ENCODE results near the gene ETV3.

The ETV3 gene

DNA sequence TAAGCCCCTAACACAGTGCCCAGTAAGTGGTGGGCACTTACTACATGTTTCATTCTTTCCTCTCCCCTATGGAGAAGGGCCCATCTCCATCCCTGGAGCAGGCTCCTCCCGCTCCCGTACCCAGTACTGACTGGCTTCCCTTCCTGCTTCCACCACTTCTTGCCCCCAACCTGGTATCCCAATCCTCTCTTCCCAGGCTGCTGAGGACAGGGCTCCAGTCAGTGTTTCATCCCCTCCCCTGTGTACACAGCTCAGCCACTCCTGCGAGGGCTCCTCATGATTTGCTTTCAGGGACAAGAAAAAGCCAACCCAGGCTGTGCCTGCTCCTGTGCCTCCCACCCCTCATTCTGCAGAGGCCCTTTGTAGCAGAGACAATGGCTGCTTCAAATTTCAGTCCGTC, 20.8 kb upstream of the ETV3 start:
- in situ Hi-C loops (cut with MboI; ENCODE audit: low sequenced_read_pairs, unreplicated experiment) = no loop called here
- TF ChIP-seq, protein P1, sequence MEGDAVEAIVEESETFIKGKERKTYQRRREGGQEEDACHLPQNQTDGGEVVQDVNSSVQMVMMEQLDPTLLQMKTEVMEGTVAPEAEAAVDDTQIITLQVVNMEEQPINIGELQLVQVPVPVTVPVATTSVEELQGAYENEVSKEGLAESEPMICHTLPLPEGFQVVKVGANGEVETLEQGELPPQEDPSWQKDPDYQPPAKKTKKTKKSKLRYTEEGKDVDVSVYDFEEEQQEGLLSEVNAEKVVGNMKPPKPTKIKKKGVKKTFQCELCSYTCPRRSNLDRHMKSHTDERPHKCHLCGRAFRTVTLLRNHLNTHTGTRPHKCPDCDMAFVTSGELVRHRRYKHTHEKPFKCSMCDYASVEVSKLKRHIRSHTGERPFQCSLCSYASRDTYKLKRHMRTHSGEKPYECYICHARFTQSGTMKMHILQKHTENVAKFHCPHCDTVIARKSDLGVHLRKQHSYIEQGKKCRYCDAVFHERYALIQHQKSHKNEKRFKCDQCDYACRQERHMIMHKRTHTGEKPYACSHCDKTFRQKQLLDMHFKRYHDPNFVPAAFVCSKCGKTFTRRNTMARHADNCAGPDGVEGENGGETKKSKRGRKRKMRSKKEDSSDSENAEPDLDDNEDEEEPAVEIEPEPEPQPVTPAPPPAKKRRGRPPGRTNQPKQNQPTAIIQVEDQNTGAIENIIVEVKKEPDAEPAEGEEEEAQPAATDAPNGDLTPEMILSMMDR (IDR thresholded peaks at IDR 0.05; ENCODE audit: borderline replicate concordance, control extremely low read depth, extremely low read depth, insufficient read depth, missing control alignments) = no peak
- DNase-seq (ENCODE audit: low spot score) = no peak

DNA sequence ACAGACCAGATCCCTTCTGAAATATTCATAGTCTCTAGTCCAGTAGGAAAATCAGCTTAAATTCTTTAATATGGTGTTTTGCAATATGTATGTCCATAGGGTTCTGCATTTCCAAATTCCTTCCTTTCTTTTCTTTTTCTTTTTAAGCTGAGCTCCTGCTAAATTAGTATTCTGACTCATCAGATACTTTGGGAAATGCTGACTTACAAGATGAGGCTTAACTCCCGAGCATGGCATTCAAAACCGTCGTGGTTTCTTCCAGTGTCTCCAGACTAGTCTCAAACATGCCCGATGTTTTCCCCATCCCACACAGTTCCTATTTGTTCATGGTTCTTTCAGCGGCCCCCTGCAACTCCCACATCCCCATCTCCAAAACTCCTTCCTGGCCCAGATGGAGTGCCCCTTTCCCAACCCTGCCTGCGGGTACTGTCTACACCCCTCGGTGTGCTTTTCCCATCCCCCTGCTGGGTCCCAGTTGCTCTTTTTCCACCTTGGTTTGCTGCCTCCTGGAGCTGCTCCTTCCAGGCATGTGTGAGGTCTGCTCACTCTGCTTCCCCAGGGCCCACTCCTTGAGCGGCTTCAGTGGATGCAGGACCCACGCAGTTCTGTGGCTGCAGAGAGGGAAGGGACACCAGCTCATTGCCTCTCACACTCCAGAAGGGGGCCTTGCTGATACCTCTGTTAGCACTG, 19.5 kb upstream of the ETV3 start:
- DNase-seq (ENCODE audit: low spot score) = no peak
- TF ChIP-seq, protein P1 (IDR thresholded peaks at IDR 0.05; ENCODE audit: borderline replicate concordance, control extremely low read depth, extremely low read depth, insufficient read depth, missing control alignments) = no peak
- in situ Hi-C loops (cut with MboI; ENCODE audit: low sequenced_read_pairs, unreplicated experiment) = no loop called here

DNA sequence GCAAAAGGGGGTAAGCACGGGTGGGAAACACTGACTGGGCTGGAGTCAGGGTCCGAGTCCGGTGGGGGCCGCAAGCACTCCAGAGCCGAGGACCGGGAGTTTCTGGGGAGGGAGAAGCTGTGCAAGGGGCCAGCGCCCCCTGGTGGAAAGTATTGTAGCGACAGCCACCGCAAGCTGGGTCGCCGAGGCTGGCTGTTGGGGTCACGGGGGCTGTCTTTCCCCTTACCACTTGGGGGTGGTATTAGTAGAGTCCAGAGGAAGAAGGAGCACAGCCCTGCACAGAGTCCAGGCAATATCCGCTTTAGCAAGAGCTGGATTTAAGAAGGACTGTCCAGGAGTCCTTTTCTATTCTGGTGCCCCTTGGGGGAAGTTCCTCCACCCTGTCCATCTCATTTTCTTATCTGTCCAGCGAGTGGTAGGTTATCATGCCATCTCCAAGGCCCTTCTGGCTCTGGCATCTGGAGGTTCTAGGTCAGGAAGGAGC, 17.9 kb upstream of the ETV3 start:
- in situ Hi-C loops (cut with MboI; ENCODE audit: low sequenced_read_pairs, unreplicated experiment) = no loop called here
- TF ChIP-seq, protein P1 (IDR thresholded peaks at IDR 0.05; ENCODE audit: borderline replicate concordance, control extremely low read depth, extremely low read depth, insufficient read depth, missing control alignments) = peak; percentile 86
- peak; percentile 81 for DNase-seq (ENCODE audit: low spot score)

DNA sequence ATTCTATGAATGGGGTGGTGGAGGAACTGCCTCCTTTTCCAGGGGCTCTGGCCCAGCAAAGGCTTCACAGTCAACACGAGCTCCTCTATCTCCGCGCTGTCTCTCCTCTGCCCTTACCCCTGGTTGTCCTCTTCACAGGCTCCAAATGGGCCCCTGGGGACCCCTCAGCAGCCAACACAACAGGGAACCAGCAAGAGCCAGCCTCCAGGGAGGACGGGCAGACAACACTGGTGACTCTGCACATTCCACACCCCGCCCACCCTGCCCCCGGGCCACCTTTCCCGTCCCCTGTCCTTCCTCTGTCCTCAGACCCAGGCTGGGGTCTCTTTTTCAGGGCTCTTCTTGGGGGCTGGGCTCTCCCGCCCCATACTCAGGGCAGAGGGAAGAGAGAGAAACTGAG, 17.5 kb upstream of the ETV3 start:
- DNase-seq (ENCODE audit: low spot score) = no peak
- TF ChIP-seq, protein P1 (IDR thresholded peaks at IDR 0.05; ENCODE audit: borderline replicate concordance, control extremely low read depth, extremely low read depth, insufficient read depth, missing control alignments) = no peak
- in situ Hi-C loops (cut with MboI; ENCODE audit: low sequenced_read_pairs, unreplicated experiment) = no loop called here

DNA sequence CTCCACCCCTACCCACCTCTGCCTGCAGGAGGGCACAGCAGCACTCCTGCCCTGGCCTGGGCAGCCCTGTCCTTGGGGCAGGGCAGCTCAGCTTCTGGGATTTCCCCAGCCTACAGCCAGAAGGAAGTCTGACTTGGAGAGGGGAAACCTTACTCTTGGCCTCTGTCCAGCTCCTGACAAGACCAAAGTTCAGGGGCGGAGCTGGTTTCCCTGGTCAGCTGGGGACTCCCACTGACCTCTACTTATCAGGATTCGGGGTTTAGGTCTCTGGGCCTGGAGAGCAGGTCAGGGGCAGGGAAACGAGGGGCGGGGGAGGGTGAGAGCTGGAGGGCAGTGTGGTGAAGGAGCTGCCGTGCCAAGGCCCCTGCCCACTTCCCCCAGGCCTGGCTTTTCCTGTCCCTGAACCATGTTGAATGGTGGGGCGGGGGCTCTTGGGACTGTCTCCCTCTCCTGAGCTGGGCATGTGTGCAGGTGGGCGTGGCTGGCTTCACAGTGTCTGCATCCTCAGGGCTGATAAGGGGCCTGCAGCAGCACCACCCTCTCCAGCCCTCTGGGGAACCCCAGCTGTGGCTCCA, 16.8 kb upstream of the ETV3 start:
- TF ChIP-seq, protein P1 (IDR thresholded peaks at IDR 0.05; ENCODE audit: borderline replicate concordance, control extremely low read depth, extremely low read depth, insufficient read depth, missing control alignments) = no peak
- in situ Hi-C loops (cut with MboI; ENCODE audit: low sequenced_read_pairs, unreplicated experiment) = loop anchor here (5.0 kb wide), 1 partner anchor 58 kb away; the partner anchor contains the start of gene ETV3L
- DNase-seq (ENCODE audit: low spot score) = no peak

DNA sequence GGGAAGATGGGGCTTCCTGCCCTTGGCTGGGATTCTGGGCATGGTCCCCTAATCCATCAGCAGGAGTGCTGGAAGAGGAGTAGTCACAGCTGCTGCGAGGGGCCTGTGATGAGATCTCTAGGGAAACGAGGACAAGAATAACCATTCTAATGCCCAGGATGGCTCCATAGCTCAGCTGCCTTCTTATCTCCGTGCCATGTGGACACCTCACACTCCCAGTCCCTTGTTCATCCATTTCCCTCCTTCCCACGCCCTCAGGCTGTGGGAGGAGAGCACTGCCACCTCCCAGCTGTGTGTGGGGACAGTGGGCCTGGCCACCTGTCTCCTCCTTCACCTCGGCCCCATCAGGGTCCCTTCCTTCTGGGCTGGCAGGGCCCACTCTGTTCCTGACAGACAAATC, 16.1 kb upstream of the ETV3 start:
- no peak for DNase-seq (ENCODE audit: low spot score)
- in situ Hi-C loops (cut with MboI; ENCODE audit: low sequenced_read_pairs, unreplicated experiment) = loop anchor here (5.0 kb wide), 1 partner anchor 57 kb away; the partner anchor contains the start of gene ETV3L

More for the DNA sequence above, 16.1 kb upstream of the ETV3 start:
- TF ChIP-seq, protein P1 (IDR thresholded peaks at IDR 0.05; ENCODE audit: borderline replicate concordance, control extremely low read depth, extremely low read depth, insufficient read depth, missing control alignments) = no peak
